HEK293 (cell line): ENCODE measurements around the gene TOP3B.

ENCODE experiments used
- CTCF ChIA-PET: fragments of 350-600 bp; formaldehyde crosslinking; extraction: SDS; loops from one replicate; lab custom pipeline; 2021; ENCODE audit warnings: antibody characterized with exemption; lab: Yijun Ruan, JAX
- POLR2A ChIA-PET: fragments of 300-600 bp; formaldehyde crosslinking; extraction: SDS; loops from one replicate; lab custom pipeline; 2020; ENCODE audit warnings: antibody characterized with exemption, inconsistent platforms; lab: Yijun Ruan, JAX
- H3K27ac ChIP-seq: fragments of 200-500 bp; sonication (Bioruptor generic); 2 replicates; pipeline ENCODE4 v1.5.1; 2014; ENCODE audit warnings: low read depth, low read length, control low read depth, inconsistent platforms; ENCODE audit errors: extremely low read depth
- H3K36me3 ChIP-seq, 2 experiments: fragments of 200-500 bp in 1 of 2; sonication (Bioruptor generic) in 1 of 2; 1 replicate in 1 of 2; 2 replicates in 1 of 2; pipeline ENCODE4 v1.5.1; 2014 to 2017; ENCODE audit warnings: inconsistent platforms in 2 of 2, low read length in 2 of 2; ENCODE audit not compliant: control insufficient read depth in 2 of 2, insufficient read depth in 1 of 2
- H3K4me1 ChIP-seq: fragments of 200-500 bp; sonication (Bioruptor generic); 2 replicates; pipeline ENCODE4 v1.5.1; 2014; ENCODE audit warnings: mild to moderate bottlenecking, low read length, inconsistent platforms; ENCODE audit not compliant: control insufficient read depth, insufficient read depth
- H3K4me3 ChIP-seq: 2 replicates; pipeline ENCODE4 v1.5.1; 2011; ENCODE audit warnings: low read depth, mild to moderate bottlenecking, control low read depth, low read length, moderate library complexity
- H3K9me3 ChIP-seq: fragments of 200-500 bp; sonication (Bioruptor generic); 2 replicates; pipeline ENCODE4 v1.5.1; 2014; ENCODE audit warnings: low read depth, low read length, inconsistent platforms; ENCODE audit not compliant: control insufficient read depth, insufficient read depth
- CTCF ChIP-seq: fragments of 450-650 bp; formaldehyde crosslinking; IDR thresholded peaks from 2 replicates; pipeline ENCODE4 v1.5.1; 2016; ENCODE audit warnings: missing biosample characterization, missing genetic modification characterization
- MYNN ChIP-seq: fragments of 450-650 bp; formaldehyde crosslinking; IDR thresholded peaks from 2 replicates; pipeline ENCODE4 v1.5.1; 2016; ENCODE audit warnings: missing biosample characterization, missing genetic modification characterization, borderline replicate concordance
- MZF1 ChIP-seq: fragments of 450-650 bp; formaldehyde crosslinking; IDR thresholded peaks from 2 replicates; pipeline ENCODE4 v1.5.1; 2017; ENCODE audit warnings: missing biosample characterization, missing genetic modification characterization, borderline replicate concordance
- SCRT1 ChIP-seq: fragments of 450-650 bp; formaldehyde crosslinking; IDR thresholded peaks from 2 replicates; pipeline ENCODE4 v1.5.1; 2016; ENCODE audit warnings: missing biosample characterization, missing genetic modification characterization, borderline replicate concordance
- ZBTB17 ChIP-seq: fragments of 450-650 bp; formaldehyde crosslinking; IDR thresholded peaks from 2 replicates; pipeline ENCODE4 v1.5.1; 2016; ENCODE audit warnings: missing biosample characterization, missing genetic modification characterization
- ZBTB49 ChIP-seq: fragments of 450-650 bp; formaldehyde crosslinking; IDR thresholded peaks from 2 replicates; pipeline ENCODE4 v1.5.1; 2016; ENCODE audit warnings: missing biosample characterization, missing genetic modification characterization, low read depth
- ZFP37 ChIP-seq: fragments of 450-650 bp; formaldehyde crosslinking; IDR thresholded peaks from 2 replicates; pipeline ENCODE4 v1.5.1; 2016; ENCODE audit warnings: missing biosample characterization, missing genetic modification characterization
- ZNF146 ChIP-seq: fragments of 450-650 bp; formaldehyde crosslinking; IDR thresholded peaks from 2 replicates; pipeline ENCODE4 v1.5.1; 2016; ENCODE audit warnings: missing biosample characterization, missing genetic modification characterization
- ZNF223 ChIP-seq: fragments of 450-650 bp; formaldehyde crosslinking; IDR thresholded peaks from 2 replicates; pipeline ENCODE4 v1.5.1; 2016; ENCODE audit warnings: missing biosample characterization, missing genetic modification characterization
- ZNF341 ChIP-seq: fragments of 450-650 bp; formaldehyde crosslinking; IDR thresholded peaks from 2 replicates; pipeline ENCODE4; 2016; ENCODE audit warnings: low read depth, missing biosample characterization, missing genetic modification characterization
- ZNF501 ChIP-seq: fragments of 450-650 bp; formaldehyde crosslinking; IDR thresholded peaks from 2 replicates; pipeline ENCODE4 v1.5.1; 2016; ENCODE audit warnings: missing biosample characterization, missing genetic modification characterization
- ZNF549 ChIP-seq: fragments of 450-650 bp; IDR thresholded peaks from 2 replicates; pipeline ENCODE4 v1.5.1; 2018; ENCODE audit warnings: missing biosample characterization, missing genetic modification characterization, mild to moderate bottlenecking, inconsistent platforms, moderate library complexity
- ZNF624 ChIP-seq: fragments of 450-650 bp; formaldehyde crosslinking; IDR thresholded peaks from 2 replicates; pipeline ENCODE4 v1.5.1; 2017; ENCODE audit warnings: missing biosample characterization, missing genetic modification characterization
- ZNF747 ChIP-seq: fragments of 450-650 bp; formaldehyde crosslinking; IDR thresholded peaks from 2 replicates; pipeline ENCODE4 v1.5.1; 2016; ENCODE audit warnings: missing biosample characterization, missing genetic modification characterization
- ZSCAN4 ChIP-seq: fragments of 450-650 bp; formaldehyde crosslinking; IDR thresholded peaks from 2 replicates; pipeline ENCODE4 v1.5.1; 2017; ENCODE audit warnings: missing biosample characterization, missing genetic modification characterization

Gene TOP3B

GRCh38 chr22:21919526-21920307 is 62.9 kb downstream of the TOP3B start:
- Histone ChIP-seq H3K27ac (no peak overlapping the region), H3K9me3 (no peaks in the 10 kb centered on the region), H3K4me3 (no peak overlapping the region), H3K4me1 (no peaks in the 10 kb centered on the region), H3K36me3 (peaks cover 0 to 17% of the 10 kb centered on the region in 2 experiments; a peak in 2 of 3 replicates)
- no peak for TF ChIP-seq ZSCAN4 (tag by site-specific recombination)
- TF ChIP-seq ZNF624 (tag by site-specific recombination), result no peak
- TF ChIP-seq CTCF (tag by site-specific recombination), result no peak
- no peak for TF ChIP-seq ZNF146 (tag by site-specific recombination)
- no peak for TF ChIP-seq ZFP37 (tag by site-specific recombination)
- no peak for TF ChIP-seq ZBTB17
- TF ChIP-seq ZNF747 (tag by site-specific recombination), result no peak
- TF ChIP-seq ZNF223 (tag by site-specific recombination), result no peak
- no peak for TF ChIP-seq MZF1
- TF ChIP-seq SCRT1, result no peak
- TF ChIP-seq MYNN (tag by site-specific recombination), result no peak
- ChIA-PET CTCF (interaction anchor here (0.5 to 1.2 kb wide), 3 partner anchors 18 to 34 kb away, joined by 3 to 6 read pairs (median 3); no protein-coding TSS in a partner anchor), POLR2A (interaction anchor here (0.6 kb wide), 1 partner anchor 333 kb away, joined by 9 read pairs; no protein-coding TSS in a partner anchor)

- no peak overlapping the region for H3K4me3 ChIP-seq
- TF ChIP-seq ZNF501 (tag by site-specific recombination), result no peak
- TF ChIP-seq ZNF549 (tag by site-specific recombination), result no peak
- no peak for TF ChIP-seq ZNF341
- no peak for TF ChIP-seq ZBTB49 (tag by site-specific recombination)
- CTCF ChIA-PET, result no interaction called here
Observed at GRCh38 chr22:21918466-21919185, 64.0 kb downstream of the TOP3B start.

More at GRCh38 chr22:21918466-21919185, 64.0 kb downstream of the TOP3B start:
- Histone ChIP-seq H3K9me3 (no peaks in the 10 kb centered on the region), H3K4me1 (no peaks in the 10 kb centered on the region), H3K27ac (no peak overlapping the region), H3K36me3 (peaks cover 0 to 14% of the 10 kb centered on the region in 2 experiments; a peak in 1 of 3 replicates)
- POLR2A ChIA-PET, result interaction anchor here (0.8 kb wide), 1 partner anchor 17 kb away, joined by 4 read pairs; no protein-coding TSS in a partner anchor
